ENCODE results near the gene RTEL1.

Gene RTEL1

GRCh38 chr20:63708301-63709148 lies 50.4 kb downstream of the RTEL1 start:
- no CpG with 5 or more reads among the region's 67 CpGs for WGBS (ENCODE audit: extremely low coverage, insufficient coverage, insufficient read length)
- H3K79me2 ChIP-seq (ENCODE audit: control insufficient read depth, insufficient read depth, low read length, poor library complexity) = peaks cover 20% of the 10 kb centered on the region

GRCh38 chr20:63709149-63709527 lies 51.0 kb downstream of the RTEL1 start:
- Histone ChIP-seq H3K36me3 (ENCODE audit: control insufficient read depth in 1 of 2, insufficient read depth in 2 of 2, low read length in 2 of 2) (peaks cover 48 to 52% of the 10 kb centered on the region in 2 experiments), H3K4ac (ENCODE audit: low read depth, low read length) (peak overlapping the region; percentile 37), H2BK120ac (ENCODE audit: insufficient read depth, low read length, poor library complexity) (no peak overlapping the region), H3K4me1 (ENCODE audit: control insufficient read depth in 1 of 2, insufficient read depth in 2 of 2, low read length in 2 of 2) (peaks cover 7 to 10% of the 10 kb centered on the region in 2 experiments), H4K12ac (ENCODE audit: low read depth, low read length) (no peak overlapping the region), H3K79me2 (ENCODE audit: control insufficient read depth, insufficient read depth, low read length, poor library complexity) (peaks cover 20% of the 10 kb centered on the region), H2BK5ac (ENCODE audit: low read depth, low read length, poor library complexity) (no peak overlapping the region), H3K14ac (ENCODE audit: low read length) (no peak overlapping the region), H3K79me1 (ENCODE audit: low read length) (peaks cover 6% of the 10 kb centered on the region), H3K23ac (ENCODE audit: low read length) (no peak overlapping the region), H2AFZ (ENCODE audit: insufficient read depth, low read length, poor library complexity) (no peak overlapping the region), H3K4me3 (ENCODE audit: low read depth, low read length) (peak overlapping the region; percentile 96), H2BK12ac (ENCODE audit: low read length) (no peak overlapping the region), H3K18ac (ENCODE audit: low read length) (no peak overlapping the region), H3K27me3 (ENCODE audit: insufficient read depth, low read length) (no peaks in the 10 kb centered on the region), H3K27ac (ENCODE audit: low read depth, low read length) (no peak overlapping the region), H3K4me2 (ENCODE audit: low read length) (peak overlapping the region; percentile 74), H4K8ac (ENCODE audit: low read depth, low read length) (no peak overlapping the region), H3K9me3 (ENCODE audit: insufficient read depth, low read depth, low read length) (no peaks in the 10 kb centered on the region), H3K9ac (ENCODE audit: low read length) (no peak overlapping the region), H2AK5ac (ENCODE audit: low read length) (no peak overlapping the region), H4K91ac (ENCODE audit: low read depth, low read length) (no peak overlapping the region)
- WGBS (ENCODE audit: extremely low coverage, insufficient coverage, insufficient read length) = no CpG with 5 or more reads among the region's 17 CpGs
- no peak for DNase-seq

More at GRCh38 chr20:63708301-63709148, 50.4 kb downstream of the RTEL1 start:
- Histone ChIP-seq H3K79me1 (ENCODE audit: low read length) (peaks cover 6% of the 10 kb centered on the region), H3K9me3 (ENCODE audit: insufficient read depth, low read depth, low read length) (no peaks in the 10 kb centered on the region), H4K91ac (ENCODE audit: low read depth, low read length) (peak overlapping the region; percentile 59), H3K4me3 (ENCODE audit: low read depth, low read length) (peak overlapping the region; percentile 96), H2BK120ac (ENCODE audit: insufficient read depth, low read length, poor library complexity) (no peak overlapping the region), H3K9ac (ENCODE audit: low read length) (peak overlapping the region; percentile 91), H3K4ac (ENCODE audit: low read depth, low read length) (peak overlapping the region; percentile 37), H4K12ac (ENCODE audit: low read depth, low read length) (peak overlapping the region; percentile 33), H3K27me3 (ENCODE audit: insufficient read depth, low read length) (no peaks in the 10 kb centered on the region), H2BK12ac (ENCODE audit: low read length) (no peak overlapping the region), H3K36me3 (ENCODE audit: control insufficient read depth in 1 of 2, insufficient read depth in 2 of 2, low read length in 2 of 2) (peaks cover 51 to 54% of the 10 kb centered on the region in 2 experiments), H3K18ac (ENCODE audit: low read length) (peak overlapping the region; percentile 41), H3K14ac (ENCODE audit: low read length) (peak overlapping the region; percentile 68), H2AK5ac (ENCODE audit: low read length) (peak overlapping the region; percentile 6), H2AFZ (ENCODE audit: insufficient read depth, low read length, poor library complexity) (peak overlapping the region; percentile 68), H3K4me2 (ENCODE audit: low read length) (peak overlapping the region; percentile 74), H4K8ac (ENCODE audit: low read depth, low read length) (peak overlapping the region; percentile 88), H3K23ac (ENCODE audit: low read length) (no peak overlapping the region), H3K4me1 (ENCODE audit: control insufficient read depth in 1 of 2, insufficient read depth in 2 of 2, low read length in 2 of 2) (peaks cover 7 to 10% of the 10 kb centered on the region in 2 experiments), H3K27ac (ENCODE audit: low read depth, low read length) (no peak overlapping the region), H2BK5ac (ENCODE audit: low read depth, low read length, poor library complexity) (no peak overlapping the region)
- DNase-seq = peak in 1 of 2 donors; percentile 26

- H3K27me3 ChIP-seq (ENCODE audit: insufficient read depth, low read length) = no peaks in the 10 kb centered on the region
- H3K18ac ChIP-seq (ENCODE audit: low read length) = no peak overlapping the region
- H3K4me3 ChIP-seq (ENCODE audit: low read depth, low read length) = no peak overlapping the region
- no CpG with 5 or more reads among the region's 12 CpGs for WGBS (ENCODE audit: extremely low coverage, insufficient coverage, insufficient read length)
- H3K23ac ChIP-seq (ENCODE audit: low read length) = no peak overlapping the region
- no peak overlapping the region for H4K8ac ChIP-seq (ENCODE audit: low read depth, low read length)
- H2AK5ac ChIP-seq (ENCODE audit: low read length) = no peak overlapping the region
- no peak overlapping the region for H2BK5ac ChIP-seq (ENCODE audit: low read depth, low read length, poor library complexity)
- H3K9me3 ChIP-seq (ENCODE audit: insufficient read depth, low read depth, low read length) = peaks cover 3% of the 10 kb centered on the region
- no peak overlapping the region for H3K4ac ChIP-seq (ENCODE audit: low read depth, low read length)
- no peak overlapping the region for H3K4me2 ChIP-seq (ENCODE audit: low read length)
- H2BK120ac ChIP-seq (ENCODE audit: insufficient read depth, low read length, poor library complexity) = no peak overlapping the region
- H3K4me1 ChIP-seq (ENCODE audit: control insufficient read depth in 1 of 2, insufficient read depth in 2 of 2, low read length in 2 of 2) = peaks cover 7 to 10% of the 10 kb centered on the region in 2 experiments
- peaks cover 6% of the 10 kb centered on the region for H3K79me1 ChIP-seq (ENCODE audit: low read length)
- H4K12ac ChIP-seq (ENCODE audit: low read depth, low read length) = no peak overlapping the region
- H3K14ac ChIP-seq (ENCODE audit: low read length) = no peak overlapping the region
- no peak overlapping the region for H3K9ac ChIP-seq (ENCODE audit: low read length)
- no peak overlapping the region for H3K27ac ChIP-seq (ENCODE audit: low read depth, low read length)
- H2AFZ ChIP-seq (ENCODE audit: insufficient read depth, low read length, poor library complexity) = no peak overlapping the region
- H3K36me3 ChIP-seq (ENCODE audit: control insufficient read depth in 1 of 2, insufficient read depth in 2 of 2, low read length in 2 of 2) = peaks cover 37 to 43% of the 10 kb centered on the region in 2 experiments
- H4K91ac ChIP-seq (ENCODE audit: low read depth, low read length) = no peak overlapping the region
- H3K79me2 ChIP-seq (ENCODE audit: control insufficient read depth, insufficient read depth, low read length, poor library complexity) = peaks cover 20% of the 10 kb centered on the region
- H2BK12ac ChIP-seq (ENCODE audit: low read length) = no peak overlapping the region
- DNase-seq = no peak
Observed at GRCh38 chr20:63711085-63711645, 53.1 kb downstream of the RTEL1 start.

GRCh38 chr20:63712191-63712590 lies 54.1 kb downstream of the RTEL1 start:
- H3K9ac ChIP-seq (ENCODE audit: low read length) = no peak overlapping the region
- H3K4me1 ChIP-seq (ENCODE audit: control insufficient read depth in 1 of 2, insufficient read depth in 2 of 2, low read length in 2 of 2) = peaks cover 7% of the 10 kb centered on the region in 2 experiments
- peaks cover 16% of the 10 kb centered on the region for H3K79me2 ChIP-seq (ENCODE audit: control insufficient read depth, insufficient read depth, low read length, poor library complexity)
- no peak overlapping the region for H3K27ac ChIP-seq (ENCODE audit: low read depth, low read length)
- no peak overlapping the region for H3K4me2 ChIP-seq (ENCODE audit: low read length)
- H2AK5ac ChIP-seq (ENCODE audit: low read length) = no peak overlapping the region
- no peak overlapping the region for H2BK12ac ChIP-seq (ENCODE audit: low read length)
- no peak overlapping the region for H3K18ac ChIP-seq (ENCODE audit: low read length)
- no peak overlapping the region for H4K91ac ChIP-seq (ENCODE audit: low read depth, low read length)
- WGBS (ENCODE audit: extremely low coverage, insufficient coverage, insufficient read length) = no CpG with 5 or more reads among the region's 1 CpG
- H2AFZ ChIP-seq (ENCODE audit: insufficient read depth, low read length, poor library complexity) = no peak overlapping the region
- peaks cover 6% of the 10 kb centered on the region for H3K79me1 ChIP-seq (ENCODE audit: low read length)
- peaks cover 33 to 44% of the 10 kb centered on the region in 2 experiments for H3K36me3 ChIP-seq (ENCODE audit: control insufficient read depth in 1 of 2, insufficient read depth in 2 of 2, low read length in 2 of 2)
- peaks cover 3% of the 10 kb centered on the region for H3K9me3 ChIP-seq (ENCODE audit: insufficient read depth, low read depth, low read length)
- no peak overlapping the region for H3K4me3 ChIP-seq (ENCODE audit: low read depth, low read length)
- no peak overlapping the region for H4K12ac ChIP-seq (ENCODE audit: low read depth, low read length)
- H2BK120ac ChIP-seq (ENCODE audit: insufficient read depth, low read length, poor library complexity) = no peak overlapping the region
- H3K27me3 ChIP-seq (ENCODE audit: insufficient read depth, low read length) = no peaks in the 10 kb centered on the region
- H3K14ac ChIP-seq (ENCODE audit: low read length) = no peak overlapping the region
- no peak for DNase-seq
- H3K23ac ChIP-seq (ENCODE audit: low read length) = no peak overlapping the region
- no peak overlapping the region for H3K4ac ChIP-seq (ENCODE audit: low read depth, low read length)
- no peak overlapping the region for H4K8ac ChIP-seq (ENCODE audit: low read depth, low read length)
- H2BK5ac ChIP-seq (ENCODE audit: low read depth, low read length, poor library complexity) = no peak overlapping the region

Data from trophoblast cell (in vitro differentiated cells and primary cell).